Spinal cord (tissue), 10 donors: Measurements from ENCODE around the gene CHRND. TPM values are rescaled to one million over a fixed set of nuclear protein-coding genes. Genes with fewer than 3 reads are reported as not detected.

Experiments
- DNase-seq, 6 donors: peaks; one replicate each; pipeline versions ENCODE4 v3.0.0 to v3.0.0-alpha.2; 2013 to 2015; ENCODE audit warnings: low spot score in 6 of 6, low read depth in 4 of 6
- H3K27ac ChIP-seq: one replicate; pipeline ENCODE4 v1.5.1; 2013; ENCODE audit warnings: low read depth, low read length, control low read depth
- H3K27me3 ChIP-seq: one replicate; pipeline ENCODE4 v1.6.1; 2013; ENCODE audit warnings: low read length; ENCODE audit not compliant: control insufficient read depth, insufficient read depth
- H3K36me3 ChIP-seq: one replicate; pipeline ENCODE4 v1.6.1; 2013; ENCODE audit warnings: low read length; ENCODE audit not compliant: control insufficient read depth, insufficient read depth
- H3K4me1 ChIP-seq: one replicate; pipeline ENCODE4 v1.6.1; 2013; ENCODE audit warnings: low read length; ENCODE audit not compliant: control insufficient read depth, insufficient read depth
- H3K4me3 ChIP-seq: one replicate; pipeline ENCODE4 v1.5.1; 2013; ENCODE audit warnings: low read depth, low read length, control low read depth
- H3K9me3 ChIP-seq: one replicate; pipeline ENCODE4 v1.6.1; 2013; ENCODE audit warnings: low read length; ENCODE audit not compliant: control insufficient read depth, insufficient read depth
- WGBS: methylation state at CpG from one replicate; pipeline ENCODE4 v1.1.5; 2013; ENCODE audit warnings: missing lambda C conversion rate; ENCODE audit not compliant: insufficient coverage; 5-methylcytosine and 5-hydroxymethylcytosine counted together
- polyA plus RNA-seq, 2 donors: library from polyadenylated mRNA; unstranded; fragments of 120-200 nt; gene quantifications; one replicate each; pipeline ENCODE4 v1.2.1, GENCODE V29; 2013; ENCODE audit not compliant: insufficient read length in 2 of 2
- total RNA-seq, 2 donors: library from RNA; depleted of rRNA in 1 of 2; stranded (reverse); fragments of 120-200 nt in 1 of 2; fragments of >200 nt in 1 of 2; gene quantifications; one replicate each; pipeline versions ENCODE4 v1.2.3 to v1.2.4, GENCODE V29; 2013 to 2014
- donor health status: healthy.

Gene CHRND
- total and polyA plus RNA-seq, 4 donors = 0.10 to 0.74 (median 0.28) TPM

- no peaks in the 10 kb centered on the region for H3K9me3 ChIP-seq
- no peak overlapping the region for H3K4me3 ChIP-seq
- peaks cover 31% of the 10 kb centered on the region for H3K36me3 ChIP-seq
- peaks cover 38% of the 10 kb centered on the region for H3K27me3 ChIP-seq
- no peak overlapping the region for H3K27ac ChIP-seq
- 93% methylated on average over 17 of the region's 31 CpGs for WGBS
- DNase-seq = no peak
- H3K4me1 ChIP-seq = peaks cover 19% of the 10 kb centered on the region
Observed at GRCh38 chr2:232482301-232483238, 43.4 kb upstream of the CHRND start.

DNA sequence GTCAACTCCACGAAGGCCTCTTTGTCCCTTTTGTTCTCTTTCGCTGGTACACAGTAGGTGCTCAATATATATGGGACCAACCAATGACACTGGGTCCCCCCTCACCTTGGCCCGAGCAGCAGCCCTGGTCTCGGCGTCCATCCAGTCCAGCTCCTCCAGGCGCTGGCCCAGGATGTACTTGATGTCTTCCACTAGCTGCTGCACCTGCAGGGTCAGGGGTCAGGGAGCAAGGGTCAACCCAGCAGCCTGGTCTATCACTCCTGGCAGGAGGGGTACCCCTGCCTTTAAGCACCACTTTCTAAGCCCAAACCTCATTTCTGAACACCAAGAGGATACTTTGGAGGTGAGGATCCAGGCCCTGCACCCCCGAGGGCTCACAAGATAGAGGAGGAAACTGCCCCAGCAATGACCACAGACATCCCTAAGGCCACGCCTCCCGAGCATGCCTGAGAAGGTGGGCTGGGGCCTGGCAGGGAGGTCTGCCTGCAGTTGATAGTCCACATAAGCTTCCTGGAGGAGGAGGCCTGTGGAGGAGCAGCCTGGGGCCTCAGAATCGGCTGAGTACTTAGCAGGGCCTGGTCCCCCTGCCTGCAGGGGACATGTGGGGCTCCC, 42.5 kb upstream of the CHRND start:
- 87% methylated on average over 10 of the region's 10 CpGs for WGBS
- no peak for DNase-seq
- no peak overlapping the region for H3K27ac ChIP-seq
- H3K4me1 ChIP-seq = peaks cover 23% of the 10 kb centered on the region
- no peaks in the 10 kb centered on the region for H3K9me3 ChIP-seq
- H3K27me3 ChIP-seq = peaks cover 43% of the 10 kb centered on the region
- H3K36me3 ChIP-seq = peaks cover 31% of the 10 kb centered on the region
- H3K4me3 ChIP-seq = no peak overlapping the region

- Histone ChIP-seq H3K4me1 (peaks cover 27% of the 10 kb centered on the region), H3K36me3 (peaks cover 29% of the 10 kb centered on the region), H3K27ac (no peak overlapping the region), H3K9me3 (no peaks in the 10 kb centered on the region), H3K27me3 (peaks cover 46% of the 10 kb centered on the region), H3K4me3 (no peak overlapping the region)
- no peak for DNase-seq
- 94% methylated on average over 19 of the region's 19 CpGs for WGBS
Observed at GRCh38 chr2:232483923-232484627, 41.9 kb upstream of the CHRND start.

- DNase-seq = no peak
- Histone ChIP-seq H3K36me3 (peaks cover 26% of the 10 kb centered on the region), H3K9me3 (no peaks in the 10 kb centered on the region), H3K27ac (no peak overlapping the region), H3K4me1 (peaks cover 27% of the 10 kb centered on the region), H3K4me3 (no peak overlapping the region), H3K27me3 (peaks cover 48% of the 10 kb centered on the region)
- WGBS = 80% methylated on average over 12 of the region's 12 CpGs
Observed at GRCh38 chr2:232484628-232485347, 41.2 kb upstream of the CHRND start.

GRCh38 chr2:232485348-232485756, 40.6 kb upstream of the CHRND start:
- no peak for DNase-seq
- 6% methylated on average over 22 of the region's 22 CpGs for WGBS
- H3K27me3 ChIP-seq = peaks cover 49% of the 10 kb centered on the region

GRCh38 chr2:232485757-232486557, 40.0 kb upstream of the CHRND start:
- H3K9me3 ChIP-seq = no peaks in the 10 kb centered on the region
- peaks cover 31% of the 10 kb centered on the region for H3K4me1 ChIP-seq
- peak in 1 of 6 donors; percentile 56 for DNase-seq
- peaks cover 49% of the 10 kb centered on the region for H3K27me3 ChIP-seq
- 1% methylated on average over 111 of the region's 111 CpGs for WGBS
- no peak overlapping the region for H3K27ac ChIP-seq
- no peak overlapping the region for H3K4me3 ChIP-seq
- peaks cover 18% of the 10 kb centered on the region for H3K36me3 ChIP-seq

More at GRCh38 chr2:232485348-232485756, 40.6 kb upstream of the CHRND start:
- Histone ChIP-seq H3K27ac (no peak overlapping the region), H3K9me3 (no peaks in the 10 kb centered on the region), H3K4me3 (no peak overlapping the region), H3K4me1 (peaks cover 31% of the 10 kb centered on the region), H3K36me3 (peaks cover 23% of the 10 kb centered on the region)

- Histone ChIP-seq H3K36me3 (peaks cover 11% of the 10 kb centered on the region), H3K9me3 (no peaks in the 10 kb centered on the region), H3K4me1 (peaks cover 31% of the 10 kb centered on the region), H3K4me3 (no peak overlapping the region), H3K27ac (no peak overlapping the region), H3K27me3 (peaks cover 49% of the 10 kb centered on the region)
- WGBS = 2% methylated on average over 63 of the region's 74 CpGs
- no peak for DNase-seq
Observed at GRCh38 chr2:232486558-232487384, 39.2 kb upstream of the CHRND start.

DNA sequence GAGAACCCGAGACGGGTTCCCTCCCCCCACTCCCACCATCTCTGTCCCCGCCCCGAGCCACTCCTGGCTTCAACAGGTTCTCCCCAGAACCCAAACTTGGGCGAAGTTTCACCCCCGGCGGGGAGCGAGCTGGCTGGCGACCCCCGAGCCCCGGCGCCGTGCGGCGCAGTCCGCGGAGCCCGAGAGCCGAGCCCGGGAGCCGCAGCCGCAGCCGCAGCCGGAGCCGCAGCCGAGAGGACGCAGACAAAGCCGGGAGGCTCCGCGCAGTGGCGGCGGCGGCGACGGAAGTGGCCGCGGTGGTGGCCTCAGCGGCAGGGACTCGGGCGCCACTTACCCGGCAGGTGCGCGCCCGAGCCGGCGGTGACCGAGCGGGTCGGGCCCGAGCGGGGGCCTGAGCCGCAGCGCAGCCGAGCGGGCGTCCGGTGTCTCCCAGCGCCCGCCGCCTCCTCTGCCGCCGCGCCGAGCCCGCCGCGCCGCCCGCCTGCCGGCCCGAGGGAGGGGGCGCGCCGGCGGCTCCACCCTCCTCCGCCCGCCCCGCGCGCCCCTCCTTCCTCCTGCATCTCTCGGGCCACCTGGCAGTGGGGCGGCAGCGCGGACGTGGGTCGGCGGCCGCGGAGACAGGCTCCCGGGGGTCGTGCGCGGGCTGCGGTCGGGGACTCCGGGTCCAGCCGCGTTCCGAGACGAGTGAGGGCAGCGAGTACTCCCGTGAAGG, 38.4 kb upstream of the CHRND start, which contains the start of gene ECEL1:
TSS of gene ECEL1 (minus strand) at position 450 of the 712 bp plus-strand sequence. CDS start 1,181 bp downstream, outside the sequence.
- Histone ChIP-seq H3K27ac (no peak within 1 kb of the TSS), H3K4me1 (peaks cover 31% of the 10 kb centered on the region), H3K36me3 (peaks cover 10% of the 10 kb centered on the region), H3K27me3 (peaks cover 49% of the 10 kb centered on the region), H3K9me3 (no peaks in the 10 kb centered on the region), H3K4me3 (no peak within 1 kb of the TSS)
- WGBS = under 1% methylated on average over 102 of the region's 102 CpGs
- peak in 2 of 6 donors; percentile 44 for DNase-seq
